GM19455 (cell line): Measurements from ENCODE around the gene OR9Q1.
"Not testable (repeated sequence)": the region's sequence is repeated elsewhere in the genome, so short reads cannot be mapped to it uniquely, and the experiment has no call there.

Experiments used
- ATAC-seq: cut with Tn5 transposase; IDR thresholded peaks from one replicate; pipeline ENCODE4 v1.9.1; 2021; ENCODE audit not compliant: unreplicated experiment

The OR9Q1 gene

GRCh38 chr11:58127350-58127749 lies 103.7 kb downstream of the OR9Q1 start:
- no peak for ATAC-seq

DNA sequence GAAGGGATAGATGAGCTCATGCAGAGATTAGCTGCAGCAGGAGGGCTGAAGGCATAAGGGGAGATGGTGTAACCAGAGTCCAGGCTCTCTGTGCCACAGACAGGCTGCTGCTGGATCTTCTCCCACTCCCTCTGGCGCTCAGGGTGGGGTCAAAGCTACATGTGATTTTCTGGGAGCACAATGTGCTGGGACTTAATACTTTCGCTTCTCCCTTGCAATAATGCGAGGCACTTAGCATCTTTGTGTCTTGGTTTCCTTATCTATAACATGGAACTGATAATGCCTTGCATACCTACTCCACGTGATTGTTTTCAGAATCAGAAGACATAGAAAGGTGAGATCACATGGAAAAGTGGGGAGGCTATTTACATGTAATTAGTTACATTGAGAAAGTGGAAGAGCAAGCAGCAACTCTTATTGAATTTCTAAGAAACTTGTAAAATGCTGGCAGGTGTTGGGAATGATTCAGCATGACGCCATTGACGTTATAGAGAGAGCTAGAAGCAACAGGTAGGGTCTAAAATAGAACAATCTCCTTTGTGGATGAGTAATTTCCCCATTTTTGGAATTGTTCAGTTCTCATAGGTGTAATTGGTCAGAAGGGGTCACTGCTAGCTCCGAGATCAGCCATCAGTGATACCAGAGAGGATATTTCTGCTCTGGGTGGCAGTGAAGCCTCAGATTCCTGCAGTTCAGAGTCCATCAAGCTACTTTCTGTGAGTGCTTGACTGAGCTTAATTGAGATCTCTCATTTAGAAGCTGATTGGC lies 109.8 kb downstream of the OR9Q1 start:
- ATAC-seq, result no peak

DNA sequence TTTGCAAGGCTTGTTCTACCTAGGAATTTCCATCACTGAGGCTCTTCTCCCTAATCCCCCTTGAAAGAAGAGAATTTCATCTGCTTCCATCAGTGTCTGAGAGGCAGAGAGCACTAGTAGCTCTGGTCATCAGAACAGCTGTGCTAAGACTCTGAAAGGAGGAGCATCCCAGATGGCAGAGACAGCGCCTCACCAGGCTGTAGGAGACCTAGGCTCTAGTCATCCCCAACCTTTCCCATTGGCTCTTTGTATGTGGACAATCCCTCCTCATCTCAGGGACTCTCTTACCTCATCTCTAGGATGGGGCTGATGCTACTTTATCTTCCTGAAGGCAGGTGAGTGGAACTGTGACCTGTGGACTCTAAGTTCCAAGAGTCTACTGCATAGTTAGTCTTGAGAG lies 110.5 kb downstream of the OR9Q1 start:
- ATAC-seq, result no peak

DNA sequence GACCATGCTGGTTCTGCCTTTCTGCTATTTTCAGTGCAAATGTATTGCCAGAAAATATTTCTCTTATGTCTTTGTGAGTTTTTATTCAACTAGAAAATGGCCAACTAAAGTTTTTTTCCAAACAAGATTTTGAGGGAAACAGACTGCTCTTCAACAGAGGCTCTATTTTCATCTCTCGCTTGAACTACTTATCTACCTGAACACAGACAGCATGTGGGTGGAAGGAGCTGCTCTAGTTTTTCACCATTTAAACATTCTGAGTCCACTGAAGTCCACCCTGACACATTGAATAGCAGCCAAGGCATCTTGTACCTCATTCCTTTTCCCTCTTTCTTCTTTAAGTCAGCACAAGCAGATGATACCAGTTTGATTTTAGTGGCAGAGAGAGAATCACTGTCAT lies 111.5 kb downstream of the OR9Q1 start:
- no peak for ATAC-seq

DNA sequence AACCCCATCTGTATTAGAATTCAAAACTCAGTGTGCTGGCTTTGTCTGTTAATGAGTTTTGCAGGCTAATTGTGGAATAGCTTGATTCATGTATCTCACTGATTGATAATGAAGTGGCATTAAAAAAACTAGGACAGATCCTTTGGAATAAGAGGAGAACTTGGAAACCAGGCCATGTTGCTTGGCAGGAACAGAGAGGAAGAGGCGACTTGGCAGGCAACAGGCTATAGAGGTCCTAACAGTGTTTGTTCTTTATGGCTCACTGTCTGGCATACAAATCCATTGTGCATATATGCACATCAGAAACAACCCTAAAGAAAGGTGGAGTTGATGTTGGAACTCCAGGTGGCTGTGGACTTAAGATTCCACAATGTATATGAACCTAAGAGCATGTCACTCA lies 119.1 kb downstream of the OR9Q1 start:
- ATAC-seq, result no peak

DNA sequence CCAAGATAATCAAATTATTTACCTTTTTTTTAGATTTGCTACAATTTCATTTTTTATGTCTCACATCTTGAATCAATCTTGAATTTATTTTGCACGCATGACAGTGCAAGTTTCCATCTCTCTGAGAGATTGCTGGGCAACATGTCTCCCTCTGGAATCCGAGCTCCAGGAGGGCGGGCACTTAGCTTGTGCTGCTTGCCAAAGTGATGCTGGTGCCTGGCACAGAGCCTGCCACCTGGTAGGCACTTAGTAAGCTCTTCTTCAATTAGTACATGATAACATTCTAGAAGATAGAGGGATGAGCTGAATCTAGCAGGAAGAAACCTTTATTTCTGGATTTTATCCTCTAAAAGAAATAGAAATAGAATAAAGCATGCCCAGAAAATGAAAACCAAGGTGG lies 129.1 kb downstream of the OR9Q1 start:
- ATAC-seq, result no peak

GRCh38 chr11:58164389-58164788 lies 140.7 kb downstream of the OR9Q1 start:
- ATAC-seq, result no peak

DNA sequence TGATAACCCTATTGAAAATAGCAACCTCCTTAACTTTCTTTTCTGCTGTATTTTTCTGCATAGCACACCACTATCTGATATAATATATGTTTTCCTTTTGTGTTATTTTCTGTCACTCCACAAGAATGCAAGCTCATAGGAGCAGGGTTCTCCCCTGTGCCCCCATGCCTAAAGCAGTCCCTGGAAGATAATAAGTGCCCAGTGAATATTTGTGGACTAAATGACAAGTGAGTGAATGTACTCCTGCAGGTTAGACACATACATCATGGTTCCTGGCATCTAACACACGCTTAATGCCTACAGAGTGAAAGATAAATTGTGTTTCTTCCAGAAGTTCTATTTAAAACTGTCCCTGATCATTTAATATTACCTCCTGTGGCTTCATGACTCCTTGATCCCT lies 141.3 kb downstream of the OR9Q1 start:
- ATAC-seq, result no peak

DNA sequence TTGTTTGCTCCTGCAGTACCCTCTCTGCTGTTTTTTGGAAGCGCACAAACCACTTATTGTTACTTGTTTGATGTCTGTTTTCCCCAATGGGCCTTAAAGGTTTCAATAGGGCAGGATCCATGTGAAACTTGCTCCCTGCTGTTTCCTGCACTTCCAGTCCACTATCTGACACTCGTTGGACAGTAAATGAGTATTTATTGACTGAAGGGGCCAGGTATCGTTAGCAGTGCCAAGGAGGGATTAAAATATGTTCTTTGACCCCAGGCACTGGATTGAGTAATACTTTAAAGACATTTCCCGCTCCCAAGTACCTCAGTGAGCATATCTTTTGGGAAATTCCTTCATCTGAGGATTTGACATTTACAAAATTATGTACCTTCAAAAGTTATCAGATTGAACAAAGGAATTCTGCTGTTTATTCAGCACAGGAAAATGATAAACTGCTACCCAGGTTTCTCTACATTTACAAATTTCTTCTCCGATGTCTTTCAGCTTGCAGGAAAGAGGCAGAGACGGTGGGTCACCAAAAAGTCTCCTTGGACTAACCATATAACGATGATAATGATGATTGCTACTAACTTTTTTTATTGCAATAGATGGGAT lies 141.9 kb downstream of the OR9Q1 start:
- no peak for ATAC-seq

- no peak for ATAC-seq
Measured at GRCh38 chr11:58177409-58178054, 153.9 kb downstream of the OR9Q1 start.

DNA sequence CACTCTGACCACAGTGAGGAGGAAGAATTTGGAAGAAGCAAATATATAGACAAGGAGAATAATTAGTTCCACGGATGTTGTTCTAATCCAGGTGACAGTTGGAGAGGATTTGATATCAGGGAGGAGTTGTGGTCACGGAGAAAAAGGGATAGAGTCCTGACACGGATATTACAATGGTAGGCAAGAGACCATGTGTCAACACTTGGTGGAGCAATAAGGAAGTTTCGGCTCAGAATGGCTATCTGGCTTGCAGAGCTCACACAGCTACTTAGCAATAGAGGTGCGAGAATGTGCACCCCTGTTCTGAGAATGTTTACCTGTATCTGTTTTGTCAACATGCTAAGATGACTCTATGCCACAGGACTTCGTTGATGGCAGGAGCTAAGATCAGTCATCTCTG lies 154.8 kb downstream of the OR9Q1 start:
- ATAC-seq, result no peak

GRCh38 chr11:58179648-58180047 lies 156.0 kb downstream of the OR9Q1 start:
- no peak for ATAC-seq

DNA sequence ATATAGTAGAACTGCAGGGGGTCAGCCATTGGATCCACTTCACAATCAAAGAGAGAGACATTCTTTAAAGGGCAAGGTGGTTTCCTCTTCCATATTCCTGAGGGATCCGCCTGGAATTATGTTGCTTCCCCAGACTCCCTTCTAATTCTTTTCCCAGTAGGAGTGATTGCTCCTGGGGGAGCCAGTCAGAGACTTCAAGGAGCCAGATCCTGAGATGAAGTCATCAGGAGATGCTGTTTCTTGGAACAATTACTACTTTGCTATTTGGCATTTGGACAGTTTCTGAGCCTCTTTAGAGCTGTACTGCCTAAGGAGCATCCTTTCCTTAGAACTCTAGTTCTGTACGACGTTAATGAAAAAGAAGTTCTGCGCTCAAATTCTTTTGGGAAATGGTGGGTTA lies 163.3 kb downstream of the OR9Q1 start:
- ATAC-seq, result no peak

DNA sequence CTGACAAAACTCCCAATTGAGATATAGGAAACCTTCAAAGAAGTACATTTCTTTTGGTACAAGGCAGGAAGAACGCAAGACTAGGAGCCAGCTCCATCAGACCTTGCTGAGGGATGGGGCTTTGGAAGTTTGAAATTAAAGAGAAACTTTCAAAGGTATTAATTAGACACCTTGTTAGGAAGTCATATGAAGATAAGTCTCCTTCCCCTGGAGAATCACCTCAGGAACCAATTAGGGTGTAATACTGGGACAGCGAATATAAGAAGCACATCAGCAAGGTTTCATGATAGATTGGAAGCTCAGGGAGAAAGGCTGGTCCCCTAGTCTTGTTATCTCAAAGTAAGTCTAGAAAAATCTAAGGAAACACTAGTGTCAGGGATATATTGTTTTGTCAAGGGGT lies 165.1 kb downstream of the OR9Q1 start, which contains the start of gene OR9Q2:
Gene OR9Q2 (plus strand): TSS at position 301 of the 400 bp plus-strand sequence. CDS start 1,421 bp downstream, outside the sequence.
- no peak for ATAC-seq

DNA sequence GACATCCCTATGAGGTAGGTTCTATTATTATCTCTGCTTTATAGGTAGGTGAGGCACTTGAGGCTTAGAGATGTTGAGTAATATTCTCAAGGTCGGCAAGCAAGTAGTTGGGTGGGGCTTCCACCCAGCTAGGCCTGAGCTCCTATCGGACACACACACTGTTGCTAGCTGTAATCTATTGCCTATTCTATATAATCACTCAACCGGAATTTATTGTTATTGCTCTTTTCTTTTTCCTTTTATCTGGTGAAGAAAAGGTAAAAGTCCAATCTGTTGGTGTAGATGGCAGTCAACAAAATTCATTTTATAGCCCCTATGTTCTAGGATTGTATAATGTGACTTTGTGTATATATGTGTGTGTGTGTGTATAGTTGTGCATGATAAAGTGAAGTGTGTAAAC lies 168.5 kb downstream of the OR9Q1 start:
- ATAC-seq, result no peak

GRCh38 chr11:58193391-58193790 lies 169.7 kb downstream of the OR9Q1 start:
- no peak for ATAC-seq

GRCh38 chr11:58195939-58196338 lies 172.3 kb downstream of the OR9Q1 start:
- ATAC-seq, result no peak

GRCh38 chr11:58199271-58199670 lies 175.6 kb downstream of the OR9Q1 start:
- no peak for ATAC-seq

- ATAC-seq, result no peak
Measured at GRCh38 chr11:58204042-58204441, 180.4 kb downstream of the OR9Q1 start, which contains the start of gene OR1S2. Gene OR1S2, minus strand, starts transcription at chr11:58204142. Its CDS starts 0 bp downstream, at chr11:58204142.

GRCh38 chr11:58212420-58212819 lies 188.7 kb downstream of the OR9Q1 start, which contains the start of gene OR1S1:
Gene OR1S1, plus strand, starts transcription at chr11:58212720.
- ATAC-seq, result not testable (repeated sequence)

- no peak for ATAC-seq
Measured at GRCh38 chr11:58216476-58216875, 192.8 kb downstream of the OR9Q1 start.

DNA sequence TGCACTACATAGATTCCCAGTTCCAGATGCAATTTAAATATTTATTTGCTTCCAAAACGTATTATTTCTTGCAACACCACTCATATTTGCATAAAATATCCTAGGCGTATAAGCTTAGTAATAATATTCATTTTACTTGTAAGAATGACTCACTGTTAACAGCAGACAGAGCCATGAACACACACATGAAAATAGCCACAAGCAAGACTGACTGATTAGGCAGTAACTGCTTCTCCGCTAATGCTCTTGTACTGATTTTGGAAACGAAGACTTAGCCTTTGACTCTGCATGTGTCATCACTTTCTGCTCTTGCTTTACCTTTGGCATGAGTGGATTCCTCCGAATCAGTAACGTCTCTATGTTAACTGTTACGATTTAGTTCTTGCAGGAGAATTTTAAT lies 199.0 kb downstream of the OR9Q1 start:
- no peak for ATAC-seq
